HepG2 (cell line): ENCODE results near the gene TNIP3.

Experiments
- CCDC6 ChIP-seq: sonication (generic); formaldehyde crosslinking; IDR thresholded peaks from 2 replicates; pipeline ENCODE4 v1.8.1; 2022; ENCODE audit warnings: mild to moderate bottlenecking, missing genetic modification reagents, moderate library complexity
- CHD2 ChIP-seq: IDR thresholded peaks from 2 replicates; pipeline ENCODE4 v1.6.1; 2011; ENCODE audit warnings: low read depth, low read length, improper control_type of control experiment
- CTCF ChIP-seq: sonication (generic); formaldehyde crosslinking; IDR thresholded peaks from 2 replicates; pipeline ENCODE4 v1.5.0; 2020; ENCODE audit warnings: mild to moderate bottlenecking, missing genetic modification reagents, moderate library complexity
- ERF ChIP-seq: IDR thresholded peaks from 2 replicates; pipeline ENCODE4 v1.6.1; 2018; ENCODE audit warnings: missing biosample characterization, missing genetic modification reagents
- FOXM1 ChIP-seq: sonication (generic); formaldehyde crosslinking; IDR thresholded peaks from 2 replicates; pipeline ENCODE4 v1.5.0; 2020; ENCODE audit warnings: missing genetic modification reagents
- FOXP1 ChIP-seq, 2 experiments: fragments of 450-650 bp in 1 of 2; IDR thresholded peaks; 2 replicates each; pipeline ENCODE4 v1.6.1; 2017 to 2018; ENCODE audit warnings: antibody characterized with exemption in 1 of 2
- NBN ChIP-seq: fragments of 450-650 bp; conservative IDR thresholded peaks from 2 replicates; pipeline ENCODE4 v1.6.1; 2017
- TCF12 ChIP-seq, 2 experiments: fragments of 450-650 bp in 1 of 2; sonication (generic) in 1 of 2; formaldehyde crosslinking in 1 of 2; IDR thresholded peaks; 2 replicates each; pipeline versions ENCODE4 v1.6.1 to v1.8.0; 2017 to 2022; ENCODE audit warnings: antibody characterized with exemption in 1 of 2, mild to moderate bottlenecking in 1 of 2, missing genetic modification reagents in 1 of 2, moderate library complexity in 1 of 2
- TEAD2 ChIP-seq: sonication (generic); formaldehyde crosslinking; IDR thresholded peaks from 2 replicates; pipeline ENCODE4 v1.9.0; 2021; ENCODE audit warnings: missing genetic modification reagents
- ZC3H13 ChIP-seq: sonication (generic); formaldehyde crosslinking; IDR thresholded peaks from 2 replicates; pipeline ENCODE4 v1.8.1; 2023; ENCODE audit warnings: mild to moderate bottlenecking, missing genetic modification reagents, moderate library complexity
- ZNF30 ChIP-seq: sonication (generic); formaldehyde crosslinking; IDR thresholded peaks from 2 replicates; pipeline ENCODE4 v1.5.0; 2020; ENCODE audit warnings: mild to moderate bottlenecking, missing genetic modification reagents
- ZNF501 ChIP-seq: sonication (generic); formaldehyde crosslinking; IDR thresholded peaks from 2 replicates; pipeline ENCODE4 v1.5.1; 2020; ENCODE audit warnings: mild to moderate bottlenecking, moderate library complexity, missing genetic modification reagents

GRCh38 chr4:121165206-121165605 lies 1.1 kb upstream of the TNIP3 start:
- TF ChIP-seq ZNF30 (CRISPR knock-in tag) (no peak), CTCF (no peak), ZNF501 (CRISPR knock-in tag) (no peak), TCF12 (IDR thresholded peaks at IDR 0.05) (no peak), TCF12 (CRISPR knock-in tag; IDR thresholded peaks at IDR 0.05) (no peak), FOXP1 (IDR thresholded peaks at IDR 0.05) (no peak), FOXP1 (CRISPR knock-in tag; IDR thresholded peaks at IDR 0.05) (no peak), TEAD2 (CRISPR knock-in tag) (no peak), NBN (no peak), CHD2 (no peak), FOXM1 (CRISPR knock-in tag) (no peak), CCDC6 (no peak), ZC3H13 (CRISPR knock-in tag) (no peak), ERF (CRISPR knock-in tag) (no peak)
